Cardiac muscle cell (in vitro differentiated cells and primary cell): Measurements from ENCODE around the gene PRODH2. TPM values are rescaled to one million over a fixed set of nuclear protein-coding genes. Genes with fewer than 3 reads are reported as not detected.

Experiments used
- DNase-seq, 2 donors: peaks; one replicate each; pipeline versions ENCODE4 v3.0.0 to v3.0.0-alpha.2; 2010 to 2017; ENCODE audit warnings: low read depth in 1 of 2, low spot score in 1 of 2
- H3K27ac ChIP-seq: fragments of 200-600 bp; sonication (generic); 2 replicates; pipeline ENCODE4 v1.5.1; 2016
- H3K27me3 ChIP-seq: fragments of 200-600 bp; sonication (generic); 2 replicates; pipeline ENCODE4 v1.6.0; 2016; ENCODE audit warnings: control low read depth
- H3K36me3 ChIP-seq: fragments of 200-600 bp; sonication (generic); 2 replicates; pipeline ENCODE4 v1.5.1; 2016; ENCODE audit warnings: control low read depth
- H3K4me1 ChIP-seq: fragments of 200-600 bp; sonication (generic); 2 replicates; pipeline ENCODE4 v1.8.1; 2017; ENCODE audit warnings: low read depth, mild to moderate bottlenecking, mixed run types
- H3K4me3 ChIP-seq: fragments of 200-600 bp; sonication (generic); 2 replicates; pipeline ENCODE4 v1.5.1; 2016; ENCODE audit warnings: mild to moderate bottlenecking
- H3K9me3 ChIP-seq: fragments of 200-600 bp; sonication (generic); 2 replicates; pipeline ENCODE4 v1.5.1; 2017; ENCODE audit warnings: low read depth, mild to moderate bottlenecking, control low read depth
- CTCF ChIP-seq: IDR thresholded peaks from 2 replicates; pipeline ENCODE4 v1.5.1; 2012; ENCODE audit warnings: low read depth, mild to moderate bottlenecking, low read length
- polyA plus RNA-seq: library from polyadenylated mRNA; unstranded; fragments of >200 nt; fragmentation: Nextera tagmentation; extraction: Ambion mirVana; gene quantifications from 2 replicates; pipeline ENCODE4 v1.2.1, GENCODE V29; 2016
- total RNA-seq: library from RNA; depleted of rRNA; stranded (reverse); fragments of >200 nt; gene quantifications from 2 replicates; pipeline ENCODE4 v1.2.3, GENCODE V29; 2016

PRODH2 gene
- total and polyA plus RNA-seq, 2 experiments from 2014 or later = 0.09 TPM; not detected in 1

GRCh38 chr19:35858311-35858710 lies 45.7 kb upstream of the PRODH2 start:
- H3K4me1 ChIP-seq = peaks cover 4% of the 10 kb centered on the region
- H3K4me3 ChIP-seq = no peak overlapping the region
- DNase-seq = no peak
- TF ChIP-seq CTCF = no peak
- H3K36me3 ChIP-seq = no peaks in the 10 kb centered on the region
- no peaks in the 10 kb centered on the region for H3K9me3 ChIP-seq
- peaks cover 47% of the 10 kb centered on the region for H3K27me3 ChIP-seq
- no peak overlapping the region for H3K27ac ChIP-seq

- Histone ChIP-seq H3K4me3 (peak within 1 kb of the TSS; percentile 60), H3K9me3 (no peaks in the 10 kb centered on the region), H3K36me3 (no peaks in the 10 kb centered on the region), H3K27me3 (peaks cover 47% of the 10 kb centered on the region), H3K4me1 (peaks cover 14% of the 10 kb centered on the region), H3K27ac (no peak within 1 kb of the TSS)
- no peak for TF ChIP-seq CTCF
- DNase-seq = peak in 1 of 2 donors; percentile 45
These were observed 44.0 kb upstream of the PRODH2 start, which contains the start of gene KIRREL2 for GRCh38 chr19:35856546-35857149. TSS of gene KIRREL2 (plus strand) at chr19:35856911. CDS start at chr19:35857120, 209 bp downstream.

GRCh38 chr19:35853038-35853756 lies 40.6 kb upstream of the PRODH2 start:
- TF ChIP-seq CTCF = no peak
- no peak for DNase-seq
- no peaks in the 10 kb centered on the region for H3K9me3 ChIP-seq
- peaks cover 43% of the 10 kb centered on the region for H3K27me3 ChIP-seq
- no peak overlapping the region for H3K27ac ChIP-seq
- no peak overlapping the region for H3K4me3 ChIP-seq
- peaks cover 14% of the 10 kb centered on the region for H3K4me1 ChIP-seq
- no peaks in the 10 kb centered on the region for H3K36me3 ChIP-seq

GRCh38 chr19:35852029-35852780 lies 39.6 kb upstream of the PRODH2 start, which contains the start of gene NPHS1:
TSS of gene NPHS1 (minus strand) at chr19:35852504. CDS start at chr19:35851837, 667 bp downstream.
- Histone ChIP-seq H3K4me3 (no peak within 1 kb of the TSS), H3K36me3 (no peaks in the 10 kb centered on the region), H3K4me1 (peaks cover 14% of the 10 kb centered on the region), H3K27ac (no peak within 1 kb of the TSS), H3K9me3 (no peaks in the 10 kb centered on the region), H3K27me3 (peaks cover 45% of the 10 kb centered on the region)
- TF ChIP-seq CTCF = no peak
- peak in 1 of 2 donors; percentile 37 for DNase-seq

GRCh38 chr19:35851213-35852028 lies 38.8 kb upstream of the PRODH2 start:
- H3K4me3 ChIP-seq = no peak overlapping the region
- peak; percentile 2 for TF ChIP-seq CTCF
- DNase-seq = peak in 1 of 2 donors; percentile 56
- no peaks in the 10 kb centered on the region for H3K36me3 ChIP-seq
- peaks cover 43% of the 10 kb centered on the region for H3K27me3 ChIP-seq
- no peaks in the 10 kb centered on the region for H3K9me3 ChIP-seq
- peaks cover 14% of the 10 kb centered on the region for H3K4me1 ChIP-seq
- no peak overlapping the region for H3K27ac ChIP-seq
